ENCODE results near the gene BUB1B. TPM values are rescaled to one million over a fixed set of nuclear protein-coding genes. Genes with fewer than 3 reads are reported as not detected.

BUB1B gene
- total RNA-seq (2021) = 148 to 192 TPM (median 156 TPM) in 3 replicates
- percentile 94 among the genes with signal in this experiment for Bru-seq, nascent RNA
- long read RNA-seq, experiment 1, transcript BUB1B-201 (23 exons, 3,725 nt) = major isoform, 540 of 716 reads
- long read RNA-seq, experiment 1, partial matches to known transcripts = 62 of 716 reads
- long read RNA-seq, experiment 1, other reads (novel, unspliced or antisense) = 114 of 716 reads
- long read RNA-seq, experiment 2, transcript BUB1B-201 (23 exons, 3,725 nt) = major isoform, 42 of 137 reads
- long read RNA-seq, experiment 2, partial matches to known transcripts = 57 of 137 reads
- long read RNA-seq, experiment 2, other reads (novel, unspliced or antisense) = 34 of 137 reads
- long read RNA-seq, experiment 3, transcript BUB1B-201 (23 exons, 3,725 nt) = major isoform, 36 of 65 reads
- long read RNA-seq, experiment 3, partial matches to known transcripts = 15 of 65 reads
- long read RNA-seq, experiment 3, other reads (novel, unspliced or antisense) = 14 of 65 reads

GRCh38 chr15:40160689-40161688 is at the start of gene BUB1B:
BUB1B (plus strand) TSS chr15:40161069; CDS start chr15:40161221, 152 bp downstream.
- DNase-seq (ENCODE audit: low spot score) (peak; percentile 95), ATAC-seq (peak; percentile 94)
- ChIA-PET CTCF (interaction anchor here (1.1 to 4.4 kb wide), 8 partner anchors 51 to 118 kb away, joined by 3 to 27 read pairs (median 6); partner anchors contain the start of genes BMF and PAK6), POLR2A (interaction anchor here (0.5 to 3.3 kb wide), 5 partner anchors 19 to 228 kb away, joined by 3 to 33 read pairs (median 4); partner anchors contain the start of gene BMF)
- no peaks in the 10 kb centered on the region for H3K9me3 Mint-ChIP-seq
- peaks cover 37% of the 10 kb centered on the region for H3K4me1 Mint-ChIP-seq
- H3K27ac Mint-ChIP-seq = no peak within 1 kb of the TSS
- H3K4me3 Mint-ChIP-seq = no peak within 1 kb of the TSS
- peaks cover 23% of the 10 kb centered on the region for H3K36me3 Mint-ChIP-seq
- H3K27me3 Mint-ChIP-seq (ENCODE audit: low read depth) = no peaks in the 10 kb centered on the region
- TF ChIP-seq CREB1 (CRISPR knock-in tag; IDR thresholded peaks at IDR 0.05) (no peak; the same call in 1 of the 2 replicates), SMAD4 (CRISPR knock-in tag; IDR thresholded peaks at IDR 0.05) (no peak), IRF2 (CRISPR knock-in tag; IDR thresholded peaks at IDR 0.05; ENCODE audit: borderline replicate concordance, low read depth) (no peak), ZBTB21 (CRISPR knock-in tag; IDR thresholded peaks at IDR 0.05; ENCODE audit: borderline replicate concordance) (no peak; the same call in 1 of the 2 replicates), TEAD1 (CRISPR knock-in tag; IDR thresholded peaks at IDR 0.05) (peak; percentile 60; the same call in 1 of the 2 replicates), USF2 (CRISPR knock-in tag; IDR thresholded peaks at IDR 0.05) (peak; percentile 46; the same call in 1 of the 2 replicates), CBFB (CRISPR knock-in tag; IDR thresholded peaks at IDR 0.05; ENCODE audit: low read depth) (no peak), HMGXB4 (CRISPR knock-in tag; IDR thresholded peaks at IDR 0.05) (0 out of 2 replicates have a peak, but pooled peaks have one; percentile 47), ARID4B (CRISPR knock-in tag; IDR thresholded peaks at IDR 0.05; ENCODE audit: borderline replicate concordance) (peak; percentile 96), ESRRA (CRISPR knock-in tag; IDR thresholded peaks at IDR 0.05; ENCODE audit: borderline replicate concordance) (0 out of 2 replicates have a peak, but pooled peaks have one; percentile 17), ZBTB43 (CRISPR knock-in tag; IDR thresholded peaks at IDR 0.05) (no peak; the same call in 1 of the 2 replicates), AFF4 (CRISPR knock-in tag; IDR thresholded peaks at IDR 0.05; ENCODE audit: borderline replicate concordance) (no peak; the same call in 1 of the 2 replicates), ZNF138 (CRISPR knock-in tag; conservative IDR thresholded peaks at IDR 0.05) (no peak), NFE2L1 (CRISPR knock-in tag; IDR thresholded peaks at IDR 0.05) (no peak; the same call in 1 of the 2 replicates), PRDM15 (CRISPR knock-in tag; IDR thresholded peaks at IDR 0.05) (no peak), ZNF121 (CRISPR knock-in tag; IDR thresholded peaks at IDR 0.05) (no peak)

All from WTC11 (cell line).